Heart left ventricle (tissue), 16 donors: ENCODE data around the gene CTU1. TPM values are rescaled to one million over a fixed set of nuclear protein-coding genes. Genes with fewer than 3 reads are reported as not detected.
A peak's percentile ranks its signal among the peaks of the same experiment; 100 is the strongest.

Experiments
- ATAC-seq, 4 donors: fragments of 200-7000 bp; cut with Tn5 transposase; one replicate each; pipeline ENCODE4 v1.9.1; 2020 to 2022; ENCODE audit warnings: moderate library complexity in 4 of 4, mild to moderate bottlenecking in 3 of 4, moderate number of reproducible peaks in 1 of 4
- DNase-seq, 5 donors: peaks; one replicate each; pipeline ENCODE4 v3.0.0-alpha.2; 2020
- H3K27ac ChIP-seq, 12 donors: fragments of 200-600 bp; sonication (generic) in 4 of 12; one replicate each; pipeline versions ENCODE4 v1.5.0 to v1.8.0; 2016 to 2022; ENCODE audit warnings: mild to moderate bottlenecking in 2 of 12
- H3K27me3 ChIP-seq, 9 donors: fragments of 200-600 bp; sonication (generic) in 2 of 9; one replicate each; pipeline versions ENCODE4 v1.5.1 to v1.8.0; 2016 to 2022; ENCODE audit warnings: mild to moderate bottlenecking in 3 of 9
- H3K36me3 ChIP-seq, 9 donors: fragments of 200-600 bp; sonication (generic) in 2 of 9; one replicate each; pipeline versions ENCODE4 v1.5.0 to v1.8.0; 2018 to 2022; ENCODE audit warnings: mild to moderate bottlenecking in 2 of 9
- H3K4me1 ChIP-seq, 12 donors: fragments of 200-600 bp; sonication (generic) in 4 of 12; one replicate each; pipeline versions ENCODE4 v1.5.0 to v1.8.0; 2016 to 2022; ENCODE audit warnings: mild to moderate bottlenecking in 3 of 12
- H3K4me3 ChIP-seq, 12 donors: fragments of 200-600 bp; sonication (generic) in 4 of 12; one replicate each; pipeline versions ENCODE4 v1.5.0 to v1.8.0; 2017 to 2022; ENCODE audit warnings: mild to moderate bottlenecking in 9 of 12, moderate library complexity in 4 of 12
- H3K9me3 ChIP-seq, 12 donors: fragments of 200-600 bp; sonication (generic) in 4 of 12; one replicate each; pipeline versions ENCODE4 v1.5.0 to v1.8.0; 2016 to 2022; ENCODE audit warnings: mild to moderate bottlenecking in 1 of 12
- CTCF ChIP-seq, 12 donors: fragments of 200-600 bp; sonication (generic) in 4 of 12; IDR thresholded peaks; one replicate each; pipeline versions ENCODE4 v1.5.0 to v1.8.0; 2018 to 2022; ENCODE audit warnings: antibody characterized with exemption in 12 of 12, mild to moderate bottlenecking in 5 of 12
- POLR2A ChIP-seq, 2 donors: fragments of 450-650 bp; IDR thresholded peaks; one replicate each; pipeline ENCODE4 v1.6.1; 2017; ENCODE audit warnings: antibody characterized with exemption in 2 of 2, mild to moderate bottlenecking in 2 of 2, moderate library complexity in 2 of 2
- WGBS, 4 donors: extraction: QIAGEN DNeasy Blood & Tissue Kit in 2 of 4; methylation state at CpG; one replicate each; pipeline versions ENCODE4 v1.1.5 to v1.1.7; 2013 to 2018; 5-methylcytosine and 5-hydroxymethylcytosine counted together
- intact Hi-C, 10 donors: fragments of 100-400 bp; cut with DNase I; formaldehyde crosslinking; loops; one replicate each; pipeline versions ENCODE4 v1.11.1 to v1.14.2; 2022
- polyA plus RNA-seq, 2 donors: library from polyadenylated mRNA; stranded (reverse); fragments of 200-250 nt; gene quantifications; one replicate each; pipeline ENCODE4 v1.2.3, GENCODE V29; 2013
- total RNA-seq, 9 donors: library from RNA; depleted of rRNA in 2 of 9; stranded (reverse); fragments of >200 nt in 2 of 9; fragmentation: NEBNext Ultra II Directional in 3 of 9; extraction: Animal tissue kit (Norgen Biotek cat#: 25700) in 3 of 9; gene quantifications; one replicate each; pipeline versions ENCODE4 v1.1.0 to v1.2.4, GENCODE V29; 2016 to 2023
- donor health status: ischemic (EF 13 %, LVEDD 7.1; RV severe dilation, severe dysfunction).
- donor health status: healthy with polysubstance abuse.
- donor health status: DM: no; HTN: yes; CAD: no.
- donor health status: DM: no; HTN: no; CAD: no.
- donor health status: ischemic (EF 25% LVEDD 6.9; RV normal size, moderate dysfunction).
- donor health status: ischemic (EF 25% LVEDD 5.7; RV mildly dilated, moderate dysfunction).
- donor health status: healthy.
- donor health status: DM: yes; HTN: yes; CAD: no.
- donor health status: ischemic (EF 35%, LVEDD 5.7; RV mildly dilated, moderate dysfunction).
- donor health status: nonischemic (EF 11% LVEDD 7.7; RV severe dilation, severe dysfunction).
- donor health status: DM: yes; HTN: yes; CAD: no.
- donor health status: PGD.
- donor health status: ischemic (EF 29% LVEDD 5.4; RV normal size, mild dysfunction).
- donor health status: nonischemic (EF 23%, LVEDD 6.1; RV moderate dilation, normal function).

Gene CTU1
- total and polyA plus RNA-seq, 11 donors, result 1.4 to 11.2 (median 3.9) TPM

GRCh38 chr19:51091126-51091525 lies 17.1 kb downstream of the CTU1 start:
- Histone ChIP-seq H3K27me3 (no peaks in the 10 kb centered on the region), H3K4me1 (peaks cover 0 to 5% (median 0%) of the 10 kb centered on the region in 12 donors), H3K36me3 (no peaks in the 10 kb centered on the region), H3K4me3 (no peak overlapping the region), H3K9me3 (no peaks in the 10 kb centered on the region), H3K27ac (no peak overlapping the region)
- ATAC-seq (no peak), DNase-seq (no peak)
- TF ChIP-seq CTCF (IDR thresholded peaks at IDR 0.05) (no peak), POLR2A (IDR thresholded peaks at IDR 0.05) (no peak)
- 79 to 89% (median 82%) methylated on average over 10 of the region's 10 CpGs for WGBS, 4 donors
- intact Hi-C loops, result loop anchor here in 5 of 10 donors (5.0 to 10.0 kb wide), 3 partner anchors 64 to 159 kb away; partner anchors contain the start of gene KLK11 (in 1 of the 5)

GRCh38 chr19:51090471-51090870 lies 17.7 kb downstream of the CTU1 start:
- no peak for DNase-seq
- Histone ChIP-seq H3K36me3 (no peaks in the 10 kb centered on the region), H3K27me3 (no peaks in the 10 kb centered on the region), H3K4me1 (peaks cover 0 to 5% (median 0%) of the 10 kb centered on the region in 12 donors), H3K27ac (no peak overlapping the region), H3K4me3 (no peak overlapping the region), H3K9me3 (no peaks in the 10 kb centered on the region)
- no peak for ATAC-seq
- TF ChIP-seq POLR2A (IDR thresholded peaks at IDR 0.05), result no peak
- TF ChIP-seq CTCF (IDR thresholded peaks at IDR 0.05), result no peak
- WGBS, 4 donors, result 64 to 73% (median 67%) methylated on average over 7 to 8 of the region's 8 CpGs
- intact Hi-C loops, result loop anchor here in 5 of 10 donors (5.0 to 10.0 kb wide), 3 partner anchors 63 to 158 kb away; partner anchors contain the start of gene KLK11 (in 1 of the 5)

- TF ChIP-seq POLR2A (IDR thresholded peaks at IDR 0.05) (no peak), CTCF (IDR thresholded peaks at IDR 0.05) (no peak)
- Histone ChIP-seq H3K27me3 (no peaks in the 10 kb centered on the region), H3K36me3 (no peaks in the 10 kb centered on the region), H3K4me3 (no peak overlapping the region), H3K4me1 (no peaks in the 10 kb centered on the region), H3K9me3 (no peaks in the 10 kb centered on the region), H3K27ac (no peak overlapping the region)
- peak in 1 of 4 donors; percentile 37 for ATAC-seq
- no peak for DNase-seq
- 71 to 82% (median 77%) methylated on average over 17 of the region's 17 CpGs for WGBS, 4 donors
- intact Hi-C loops, result loop anchor here in 5 of 10 donors (5.0 to 10.0 kb wide), 4 partner anchors 62 to 157 kb away; partner anchors contain the start of gene KLK11 (in 1 of the 5)
Observed at GRCh38 chr19:51089786-51090185, 18.4 kb downstream of the CTU1 start.

GRCh38 chr19:51086153-51086850 lies 21.9 kb downstream of the CTU1 start:
- H3K27ac ChIP-seq, result no peak overlapping the region
- no peak for TF ChIP-seq POLR2A (IDR thresholded peaks at IDR 0.05)
- TF ChIP-seq CTCF (IDR thresholded peaks at IDR 0.05), result no peak
- no peak overlapping the region for H3K4me3 ChIP-seq
- H3K36me3 ChIP-seq, result no peaks in the 10 kb centered on the region
- DNase-seq, result no peak
- WGBS, 4 donors, result 80 to 86% (median 84%) methylated on average over 18 of the region's 18 CpGs
- ATAC-seq, result no peak
- intact Hi-C loops, result loop anchor here in 1 of 10 donors (5.0 kb wide), 1 partner anchor 64 kb away; no protein-coding TSS in a partner anchor
- no peaks in the 10 kb centered on the region for H3K27me3 ChIP-seq
- H3K4me1 ChIP-seq, result no peaks in the 10 kb centered on the region
- no peaks in the 10 kb centered on the region for H3K9me3 ChIP-seq
